ENCODE results near the gene HSH2D. TPM values are rescaled to one million over a fixed set of nuclear protein-coding genes. Genes with fewer than 3 reads are reported as not detected.

HSH2D gene, protein sequence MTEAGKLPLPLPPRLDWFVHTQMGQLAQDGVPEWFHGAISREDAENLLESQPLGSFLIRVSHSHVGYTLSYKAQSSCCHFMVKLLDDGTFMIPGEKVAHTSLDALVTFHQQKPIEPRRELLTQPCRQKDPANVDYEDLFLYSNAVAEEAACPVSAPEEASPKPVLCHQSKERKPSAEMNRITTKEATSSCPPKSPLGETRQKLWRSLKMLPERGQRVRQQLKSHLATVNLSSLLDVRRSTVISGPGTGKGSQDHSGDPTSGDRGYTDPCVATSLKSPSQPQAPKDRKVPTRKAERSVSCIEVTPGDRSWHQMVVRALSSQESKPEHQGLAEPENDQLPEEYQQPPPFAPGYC
- 0.10 TPM in 1 of 5 replicates, not detected in the others for total RNA-seq (2022; extraction: Qiagen RNA extraction)

GRCh38 chr19:16143399-16144215, at the start of gene HSH2D:
Gene HSH2D (plus strand): TSS chr19:16143685. CDS start chr19:16148751, 5,066 bp downstream.

DNA sequence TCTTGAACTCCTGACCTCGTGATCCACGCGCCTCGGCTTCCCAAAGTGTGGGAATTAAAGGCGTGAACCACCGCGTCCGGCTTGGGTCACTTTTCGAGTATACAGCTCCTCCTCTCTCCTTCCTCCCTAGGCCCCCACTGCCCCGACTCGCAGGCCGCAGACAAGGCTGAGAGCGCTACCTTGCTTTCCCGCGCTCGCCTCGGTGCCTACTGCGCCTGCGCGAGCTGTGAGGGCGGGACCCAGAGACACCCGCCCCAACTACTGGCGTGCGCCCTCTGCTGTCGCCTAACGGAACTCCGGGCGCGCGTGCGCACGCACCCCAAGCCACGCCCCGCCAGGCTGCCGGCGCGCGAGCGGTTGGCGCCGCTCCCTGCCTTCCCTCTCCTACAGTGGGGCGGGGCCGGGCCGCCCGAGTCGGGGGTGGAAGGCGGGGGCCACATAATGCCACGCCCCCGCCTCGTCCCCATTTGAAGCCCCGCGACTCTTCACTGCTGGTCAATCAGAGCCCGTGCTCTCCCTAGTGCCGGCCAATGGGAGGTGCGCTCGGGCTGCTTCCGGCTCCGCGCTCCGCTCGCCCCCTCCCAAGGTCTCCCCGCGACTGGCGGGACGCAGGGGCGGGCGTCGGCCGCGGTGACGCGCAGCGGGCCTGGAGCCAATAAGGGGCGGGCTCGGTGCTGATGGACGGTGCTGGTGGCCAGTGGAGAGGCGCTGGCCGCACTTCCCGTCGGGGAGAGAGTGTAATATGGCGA, 32.2 kb upstream of the HSH2D start, which contains the start of gene RAB8A:
RAB8A (plus strand) TSS at position 730 of the 749 bp plus-strand sequence; CDS start at position 743, 13 bp downstream.

DNA sequence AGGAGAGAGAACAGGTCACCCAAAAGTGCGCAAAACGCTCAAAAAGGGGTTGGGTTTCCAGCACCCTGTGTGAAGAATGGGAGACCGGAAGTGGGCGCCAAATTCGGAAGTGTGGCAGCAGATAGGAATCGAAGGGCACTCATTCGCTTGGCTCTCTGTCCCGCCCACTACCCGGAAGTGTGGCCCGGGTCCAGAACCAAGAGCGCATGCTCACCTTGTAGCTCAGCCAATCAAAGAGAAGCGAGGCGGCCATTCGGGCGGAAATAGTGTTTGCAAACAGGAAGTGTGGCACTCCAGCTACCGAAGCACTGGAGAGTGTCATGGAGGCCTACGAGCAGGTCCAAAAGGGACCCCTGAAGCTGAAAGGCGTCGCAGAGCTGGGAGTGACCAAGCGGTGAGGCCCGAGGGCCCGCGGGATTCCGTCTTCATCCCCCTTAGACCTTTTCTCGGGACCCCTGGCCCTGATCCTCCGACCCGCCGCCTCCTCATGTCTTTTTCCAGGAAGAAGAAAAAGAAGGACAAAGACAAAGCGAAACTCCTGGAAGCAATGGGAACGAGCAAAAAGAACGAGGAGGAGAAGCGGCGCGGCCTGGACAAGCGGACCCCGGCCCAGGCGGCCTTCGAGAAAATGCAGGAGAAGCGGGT, 41.8 kb downstream of the HSH2D start, which contains the start of gene FAM32A:
FAM32A (plus strand) TSS at position 288 of the 645 bp plus-strand sequence; CDS start at position 321, 33 bp downstream.

DNA sequence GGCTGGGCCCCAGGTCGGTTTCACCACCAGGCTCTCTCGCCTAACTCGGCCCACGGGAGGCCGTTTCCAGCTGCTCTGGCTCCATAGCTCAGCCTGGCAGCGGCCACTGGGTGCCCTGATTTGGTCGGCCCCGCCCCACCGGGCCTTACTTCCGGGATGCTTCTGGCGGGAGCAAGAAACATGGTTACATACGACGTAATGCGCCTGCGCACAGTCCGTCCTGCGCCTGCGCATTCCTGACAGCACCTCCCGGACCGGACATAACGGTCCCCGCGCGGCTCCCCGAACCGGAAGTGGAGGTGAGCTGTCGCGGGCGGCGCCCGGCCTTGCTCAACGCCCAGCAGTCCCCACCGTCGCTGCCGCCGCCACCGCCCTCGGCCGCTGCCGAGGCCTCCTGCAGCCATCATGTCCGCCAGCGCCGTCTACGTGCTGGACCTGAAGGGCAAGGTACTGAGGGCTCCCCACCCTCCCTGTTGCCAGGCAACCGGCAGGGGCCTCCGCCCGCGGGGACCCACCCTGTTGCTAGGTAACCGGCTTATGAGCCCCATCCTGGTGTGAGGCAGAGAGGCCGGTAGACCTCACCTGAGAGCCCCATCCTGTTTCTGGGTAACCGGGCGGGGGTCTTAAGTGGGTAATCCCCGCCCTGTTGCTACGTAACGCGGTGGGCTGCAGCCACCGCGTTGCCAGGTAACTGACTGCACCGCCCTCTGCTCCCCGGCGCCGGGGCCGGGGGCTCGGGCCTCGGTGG, 54.3 kb downstream of the HSH2D start, which contains the start of gene AP1M1:
AP1M1 (plus strand) TSS at position 290 of the 748 bp plus-strand sequence; CDS start at position 406, 116 bp downstream.

Other genes starting within 250 kb of the HSH2D start
- 0.04 to 0.24 TPM (median 0.08 TPM) in 4 of 5 replicates, not detected in the other for gene CYP4F2, start 245.6 kb upstream of the HSH2D start, total RNA-seq (2022; extraction: Qiagen RNA extraction)
- gene CYP4F11, start 209.2 kb upstream of the HSH2D start, total RNA-seq (2022; extraction: Qiagen RNA extraction): 4.4 to 6.4 TPM (median 5.2 TPM) in 5 replicates
- gene OR10H4, start 194.7 kb upstream of the HSH2D start, total RNA-seq (2022; extraction: Qiagen RNA extraction): not detected in 5 replicates
- 439 to 540 TPM (median 514 TPM) in 5 replicates for gene TPM4, start 67.2 kb upstream of the HSH2D start, total RNA-seq (2022; extraction: Qiagen RNA extraction)
- gene RAB8A, start 31.8 kb upstream of the HSH2D start, total RNA-seq (2022; extraction: Qiagen RNA extraction): 53.3 to 92.2 TPM (median 58.8 TPM) in 5 replicates
- not detected in 5 replicates for gene CIB3, start 29.8 kb downstream of the HSH2D start, total RNA-seq (2022; extraction: Qiagen RNA extraction)
- gene FAM32A, start 41.7 kb downstream of the HSH2D start, total RNA-seq (2022; extraction: Qiagen RNA extraction): 87.8 to 98.9 TPM (median 95.9 TPM) in 5 replicates
- 58.1 to 69.2 TPM (median 64.5 TPM) in 5 replicates for gene AP1M1, start 54.2 kb downstream of the HSH2D start, total RNA-seq (2022; extraction: Qiagen RNA extraction)
- gene KLF2, start 181.1 kb downstream of the HSH2D start, total RNA-seq (2022; extraction: Qiagen RNA extraction): 13.5 to 29.0 TPM (median 24.8 TPM) in 5 replicates